NCI-H1417 (cell line): Measurements from ENCODE around the gene KIF26B.

Experiments
- DNase-seq, 3 experiments: peaks; one replicate each; lab custom pipeline; 2025; lab: John Stamatoyannopoulos, UW

Gene KIF26B

GRCh38 chr1:245279346-245279745, 124.6 kb downstream of the KIF26B start:
- DNase-seq, result no peak

DNA sequence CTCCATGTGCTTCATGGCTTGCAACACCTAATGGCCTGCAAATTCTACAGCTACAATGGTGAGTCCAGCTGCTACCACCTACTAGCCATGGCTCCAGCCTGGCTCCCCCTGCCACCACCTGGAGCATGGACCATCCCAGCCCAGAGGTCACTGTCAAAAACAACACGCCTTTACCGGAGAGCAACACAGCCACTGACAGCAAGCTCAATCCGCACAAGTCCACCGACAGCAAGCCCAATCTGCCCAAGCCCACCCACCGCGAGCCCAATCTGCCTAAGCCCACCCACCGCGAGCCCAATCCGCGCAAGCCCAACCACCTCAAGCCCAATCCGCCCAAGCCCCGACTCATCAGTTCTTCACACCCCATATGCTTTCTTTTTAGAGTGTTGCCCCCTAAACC, 128.2 kb downstream of the KIF26B start:
- no peak for DNase-seq

DNA sequence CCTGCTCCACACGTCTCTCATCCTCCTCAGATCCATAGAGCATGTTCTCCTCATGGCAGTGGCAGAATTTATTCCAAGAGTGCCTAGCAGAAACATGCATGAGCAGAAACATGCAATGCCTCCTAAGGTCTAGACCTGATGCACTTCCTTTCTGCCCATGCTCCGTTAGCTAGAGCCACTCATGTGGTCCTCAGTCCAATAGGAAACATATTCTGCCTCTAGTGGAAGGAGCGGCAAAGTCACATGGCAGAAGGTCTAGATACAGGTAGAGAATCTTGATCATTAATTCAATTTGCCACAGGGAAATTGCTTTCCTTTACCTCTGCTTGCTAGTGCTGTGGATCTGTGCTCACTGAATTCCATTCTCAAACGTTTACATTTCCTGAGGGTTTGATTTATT, 130.4 kb downstream of the KIF26B start:
- no peak for DNase-seq

DNA sequence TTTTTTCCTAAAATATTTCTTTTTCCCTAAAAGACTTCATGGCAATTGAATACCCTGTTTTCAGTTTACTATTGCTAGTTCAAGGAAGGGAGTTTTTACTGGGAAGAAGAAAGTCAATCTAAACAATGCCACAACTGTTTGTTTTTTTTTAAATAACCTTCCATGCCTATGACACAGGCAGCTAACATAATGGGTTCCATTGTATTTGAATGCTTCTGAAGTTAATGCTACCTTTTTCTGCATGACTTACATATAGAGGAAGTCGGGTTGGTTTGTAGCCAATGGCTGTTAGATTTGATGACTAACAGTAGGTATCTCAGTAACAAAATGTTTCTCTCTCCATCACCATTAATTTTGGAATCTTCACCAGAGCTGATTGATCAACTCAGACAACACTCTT, 134.0 kb downstream of the KIF26B start:
- DNase-seq, result no peak

- no peak for DNase-seq
Observed at GRCh38 chr1:245290836-245291235, 136.1 kb downstream of the KIF26B start.

DNA sequence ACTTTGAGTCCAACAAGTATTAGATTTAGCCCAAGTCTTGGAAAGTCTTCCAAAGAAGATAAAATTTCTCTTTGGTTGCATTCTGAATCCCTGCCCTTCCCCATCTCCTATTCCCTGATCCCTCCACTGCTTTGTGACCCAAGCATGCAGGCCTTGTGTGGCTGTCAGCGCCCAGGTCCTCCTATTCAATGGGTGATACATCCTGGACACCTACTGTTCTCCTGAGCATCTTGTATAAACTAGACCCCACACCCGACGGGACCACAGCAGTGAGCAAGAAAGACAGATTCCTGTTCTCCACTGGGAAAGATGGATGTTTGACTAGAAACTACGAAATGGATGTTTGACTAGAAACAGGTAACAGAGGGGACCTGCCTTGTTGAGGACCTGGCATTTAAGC, 136.6 kb downstream of the KIF26B start:
- no peak for DNase-seq

DNA sequence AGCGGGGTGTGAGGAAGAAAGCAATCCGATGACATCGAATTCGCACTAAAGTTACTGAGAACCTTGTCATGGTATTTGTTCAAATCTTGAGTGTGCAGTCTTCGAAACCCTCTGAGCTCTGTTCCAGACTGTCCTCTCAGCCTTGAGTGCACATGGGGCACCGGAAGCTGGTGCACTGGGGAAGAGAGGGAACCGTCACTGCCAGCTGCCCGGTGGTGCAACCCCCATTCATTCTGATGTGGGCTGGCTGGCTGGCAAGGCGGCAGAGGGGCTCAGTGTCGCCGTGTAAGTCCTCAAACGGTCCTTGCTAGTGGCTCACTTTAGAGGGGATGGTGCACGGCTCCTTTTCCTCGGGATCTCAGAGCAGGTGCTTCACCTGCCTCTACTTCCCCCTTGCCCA, 137.4 kb downstream of the KIF26B start:
- DNase-seq, result no peak

- DNase-seq, result no peak
Observed at GRCh38 chr1:245292553-245292952, 137.8 kb downstream of the KIF26B start.

GRCh38 chr1:245294020-245294419, 139.2 kb downstream of the KIF26B start:
- no peak for DNase-seq

DNA sequence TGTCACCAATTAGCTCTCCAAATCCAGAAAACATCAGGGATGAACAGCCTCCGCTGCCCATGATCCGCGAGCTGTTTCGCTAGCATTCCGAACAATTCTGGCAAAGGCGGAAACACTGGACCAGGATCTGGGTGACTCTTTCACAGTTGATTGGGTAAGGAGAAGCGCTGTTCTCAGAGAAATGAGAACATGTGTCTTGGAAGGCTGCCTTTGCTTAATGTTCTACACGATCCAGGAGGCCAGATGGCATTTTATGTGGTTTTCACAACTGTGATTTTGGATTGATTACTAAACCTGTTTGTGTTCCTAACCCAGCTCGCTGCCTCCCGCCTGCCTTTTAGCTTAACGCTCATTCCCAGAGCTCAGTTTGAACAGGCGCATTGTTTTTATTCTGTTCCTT, 144.0 kb downstream of the KIF26B start:
- no peak for DNase-seq

DNA sequence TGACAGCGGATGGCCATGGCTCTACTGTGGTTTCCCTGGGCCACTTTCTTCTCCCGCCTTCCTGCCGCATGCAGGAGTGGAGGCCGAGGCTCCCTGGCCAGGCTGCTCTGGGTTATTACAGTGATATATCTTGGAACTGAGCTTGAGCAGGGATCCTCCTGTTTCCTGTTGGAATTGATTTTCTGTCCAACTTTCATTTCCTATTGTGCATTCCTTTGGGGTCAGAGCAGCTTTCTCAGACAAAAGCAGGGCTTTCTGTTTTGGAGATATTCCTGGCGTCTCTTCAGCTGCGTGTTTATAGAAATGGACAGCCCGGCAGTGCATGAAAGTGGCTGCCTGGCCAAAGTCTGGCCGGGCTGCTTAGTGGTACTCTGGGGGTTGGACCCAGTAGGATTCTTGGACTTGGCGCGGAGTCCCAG, 146.4 kb downstream of the KIF26B start:
- DNase-seq, result no peak

- DNase-seq, result no peak
Observed at GRCh38 chr1:245301921-245302320, 147.1 kb downstream of the KIF26B start.

GRCh38 chr1:245304698-245305097, 149.9 kb downstream of the KIF26B start:
- DNase-seq, result no peak

- no peak for DNase-seq
Observed at GRCh38 chr1:245306020-245306419, 151.2 kb downstream of the KIF26B start.

- DNase-seq, result no peak
Observed at GRCh38 chr1:245306628-245307410, 152.0 kb downstream of the KIF26B start.

DNA sequence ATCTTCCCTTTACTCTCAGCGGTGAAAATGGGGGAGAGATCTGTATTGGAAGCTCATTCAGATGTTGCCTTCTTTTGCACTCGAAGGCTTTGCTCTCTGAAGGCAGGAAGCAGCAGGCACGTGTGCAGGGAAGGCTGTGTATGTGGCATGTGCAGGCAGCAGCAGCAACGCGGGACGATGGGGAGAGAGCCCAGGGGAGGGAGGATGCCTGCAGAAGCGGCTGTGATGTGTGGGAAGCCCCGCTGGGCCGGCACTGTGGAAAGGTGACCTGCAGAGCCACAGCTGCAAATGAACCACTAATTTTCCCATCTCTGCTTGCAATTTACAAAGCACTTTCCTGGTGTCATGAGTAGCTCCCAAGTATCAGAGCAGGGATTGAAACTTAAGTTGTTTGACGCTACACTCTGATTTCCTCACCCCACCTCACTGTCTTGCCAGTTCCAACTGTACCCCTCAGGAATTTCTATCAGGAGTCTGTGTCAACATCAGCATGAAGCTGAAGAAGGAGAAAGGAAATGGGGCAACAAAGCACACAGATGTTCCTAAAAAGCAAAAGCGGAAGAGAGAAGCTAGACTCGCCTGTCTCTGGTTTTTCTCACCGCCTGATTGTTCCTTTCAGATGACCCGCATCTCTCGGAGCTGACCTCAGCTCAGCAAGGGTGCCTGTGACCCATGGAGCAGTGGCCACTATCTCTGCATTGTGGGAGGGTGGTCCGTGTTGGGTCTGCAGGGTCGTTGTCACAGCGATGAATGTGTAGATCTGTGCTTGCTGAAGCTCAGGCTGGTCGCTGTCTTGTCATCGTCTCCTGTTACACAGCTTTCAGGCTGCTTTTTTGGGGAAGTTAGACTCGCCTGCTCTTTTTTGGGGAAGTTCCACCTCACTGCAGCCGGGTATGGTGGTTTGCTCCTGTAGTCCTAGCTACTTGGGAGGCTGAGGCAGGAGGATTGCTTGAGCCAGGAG, 156.1 kb downstream of the KIF26B start:
- peak in 2 of 3 experiments; percentile 74 to 81 for DNase-seq

- DNase-seq, result no peak
Observed at GRCh38 chr1:245311887-245312536, 157.2 kb downstream of the KIF26B start.

DNA sequence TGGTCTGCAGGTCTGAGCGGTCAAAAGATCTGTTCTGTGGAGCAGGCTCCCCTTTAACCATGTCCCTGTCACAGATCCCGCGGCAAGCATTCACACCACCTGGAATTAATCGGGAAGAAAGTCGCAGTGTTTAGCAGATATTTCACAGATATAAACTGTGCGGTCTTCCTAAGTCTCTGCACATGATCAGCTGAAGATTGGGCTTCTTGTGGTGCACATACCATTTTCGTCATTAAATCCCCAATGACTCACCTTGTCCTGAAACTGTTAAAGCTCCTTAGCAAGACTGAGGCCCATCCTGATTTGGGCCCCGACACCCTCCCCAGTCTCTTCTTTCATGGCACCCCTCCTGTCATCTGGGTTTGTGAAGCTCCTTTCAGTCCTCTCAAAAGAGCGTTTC, 158.8 kb downstream of the KIF26B start:
- no peak for DNase-seq

DNA sequence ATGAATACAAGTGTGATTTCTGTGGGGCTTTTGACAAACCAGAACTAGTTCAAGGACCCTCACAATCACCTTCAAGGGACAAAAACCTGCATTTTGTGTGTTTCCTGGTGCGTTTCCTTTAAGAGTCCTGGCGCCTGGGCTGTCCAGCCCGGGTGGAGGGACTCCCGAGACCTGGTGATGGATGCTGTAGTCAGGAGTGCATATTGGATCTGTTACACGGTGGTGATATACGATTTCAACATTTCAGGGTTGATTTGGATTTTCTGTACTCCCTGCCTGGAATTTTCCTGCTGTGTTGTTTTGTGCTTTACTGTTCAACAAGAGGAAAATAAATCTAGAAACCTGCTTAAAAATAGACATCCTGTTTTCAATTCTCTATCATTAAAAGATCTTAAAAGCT, 162.0 kb downstream of the KIF26B start:
- DNase-seq, result no peak

DNA sequence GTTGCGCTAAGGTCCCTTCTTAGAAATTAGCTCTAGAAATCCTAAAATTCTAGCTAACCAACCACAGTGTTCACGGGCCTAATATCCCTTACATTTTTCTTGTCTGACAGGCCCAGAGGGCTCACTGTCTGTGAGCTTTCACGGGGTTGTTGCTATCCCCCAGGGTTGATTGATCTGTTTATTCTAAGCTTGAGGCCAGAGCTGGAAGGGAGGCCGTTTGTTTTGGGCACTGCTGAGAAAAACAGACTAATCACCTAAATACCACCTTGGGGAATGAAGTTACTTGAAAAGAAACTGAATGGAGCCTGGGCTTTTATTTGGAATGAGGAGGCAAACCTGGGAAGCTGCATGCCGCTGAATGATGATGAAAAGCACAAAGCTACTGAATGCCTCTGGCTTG, 162.4 kb downstream of the KIF26B start:
- DNase-seq, result peak in 1 of 3 experiments; percentile 28

- peak in 1 of 3 experiments; percentile 53 for DNase-seq
Observed at GRCh38 chr1:245319094-245319493, 164.3 kb downstream of the KIF26B start.

GRCh38 chr1:245322673-245323072, 167.9 kb downstream of the KIF26B start:
- DNase-seq, result no peak
